AG08395 (cell line): ENCODE measurements around the gene MORN1.

Experiments
- DNase-seq: peaks from one replicate; pipeline ENCODE4 v3.0.0; 2012; ENCODE audit warnings: mixed read lengths, low spot score

Gene MORN1

DNA sequence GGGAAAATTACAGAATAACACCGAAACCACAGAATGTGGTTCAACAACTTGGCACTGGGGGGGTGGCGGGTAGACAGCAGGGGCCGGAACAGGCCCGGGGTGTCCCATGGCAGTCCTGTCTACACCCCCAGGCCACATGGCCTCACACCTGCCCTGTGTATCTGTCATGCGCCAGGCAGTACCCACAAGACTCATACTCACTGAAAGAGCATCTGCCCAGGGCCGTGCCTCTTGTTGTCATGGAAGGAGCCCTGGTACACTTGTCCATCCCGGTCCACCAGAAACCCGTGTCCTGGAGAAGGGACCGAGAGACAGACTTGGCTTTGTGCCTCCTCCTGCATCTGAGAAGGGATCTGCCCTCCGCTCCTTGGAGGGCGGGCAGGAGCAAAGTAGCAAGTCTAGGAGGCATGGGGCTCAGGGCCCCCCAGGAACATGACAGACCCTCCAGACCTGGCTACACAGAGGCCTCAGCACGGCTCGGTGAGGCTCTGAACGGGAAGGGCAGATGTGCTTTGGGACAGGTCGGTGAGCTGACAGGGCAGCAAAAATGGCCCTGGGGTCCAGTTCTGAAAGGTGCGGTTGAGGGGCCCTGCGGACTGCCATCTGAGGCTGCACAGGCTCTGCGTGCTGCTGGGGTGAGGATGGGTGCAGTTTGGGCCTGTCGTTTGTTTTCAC is 5.6 kb downstream of the MORN1 start:
- no peak for DNase-seq

DNA sequence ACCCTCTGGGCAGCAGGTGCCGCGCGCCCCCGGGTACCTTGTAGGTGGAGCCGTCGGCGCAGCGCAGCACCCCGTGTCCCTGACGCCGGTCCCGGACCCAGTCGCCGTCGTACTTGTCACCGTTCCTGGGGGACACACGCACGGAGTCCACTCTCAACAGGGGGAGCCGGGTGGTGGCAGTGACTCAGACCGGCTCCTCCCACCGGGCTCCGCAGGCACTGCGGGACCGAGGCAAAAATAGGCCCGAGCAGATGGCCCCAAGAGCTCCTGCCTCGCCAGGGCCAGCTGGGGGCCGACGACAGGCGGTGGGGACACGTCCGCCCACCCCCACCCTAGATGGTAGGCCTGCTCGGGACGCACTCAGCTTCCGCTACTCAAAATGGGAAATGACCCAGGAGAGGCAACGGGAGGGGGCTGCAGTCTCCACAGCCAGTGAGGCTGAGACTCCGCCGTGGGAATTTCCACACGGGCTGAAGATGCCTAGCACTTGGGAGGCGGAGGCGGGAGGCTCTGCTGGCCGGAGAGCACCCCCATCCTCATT is 6.3 kb downstream of the MORN1 start:
- DNase-seq = no peak

DNA sequence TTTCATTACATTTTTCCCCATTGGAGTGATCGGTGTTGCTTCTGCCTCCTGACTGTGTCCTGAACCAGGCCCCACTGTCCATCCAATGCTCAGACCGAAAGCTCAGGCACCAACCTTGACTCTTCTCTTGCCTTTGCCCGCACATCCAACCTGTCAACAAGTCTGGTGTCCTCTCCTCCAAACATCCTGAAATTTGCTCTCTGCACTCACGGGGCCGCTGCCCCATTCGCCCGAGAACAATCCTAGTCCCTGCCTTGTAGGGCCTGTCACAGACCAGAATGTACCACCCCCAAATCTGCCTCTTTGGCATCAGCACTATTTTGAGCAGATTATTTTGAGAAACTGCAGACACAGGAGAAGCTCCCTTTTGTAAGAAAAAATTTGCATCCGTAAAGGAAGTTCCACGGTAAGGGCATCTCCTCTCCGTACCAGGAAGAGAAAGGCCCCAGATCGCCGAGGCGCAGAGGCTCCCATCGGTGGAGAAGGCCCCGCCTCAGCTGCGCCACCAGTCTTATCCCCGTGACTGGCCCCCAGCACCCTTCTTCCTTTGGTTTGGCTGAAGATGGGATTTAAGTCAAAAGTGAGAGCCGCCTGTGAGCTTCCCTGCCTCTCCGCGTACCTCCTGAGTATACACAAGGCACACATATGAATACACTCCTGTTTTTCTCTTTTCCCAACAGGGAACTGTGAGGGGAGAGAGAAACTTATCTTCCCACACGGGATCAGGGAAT is 7.1 kb downstream of the MORN1 start:
- no peak for DNase-seq

DNA sequence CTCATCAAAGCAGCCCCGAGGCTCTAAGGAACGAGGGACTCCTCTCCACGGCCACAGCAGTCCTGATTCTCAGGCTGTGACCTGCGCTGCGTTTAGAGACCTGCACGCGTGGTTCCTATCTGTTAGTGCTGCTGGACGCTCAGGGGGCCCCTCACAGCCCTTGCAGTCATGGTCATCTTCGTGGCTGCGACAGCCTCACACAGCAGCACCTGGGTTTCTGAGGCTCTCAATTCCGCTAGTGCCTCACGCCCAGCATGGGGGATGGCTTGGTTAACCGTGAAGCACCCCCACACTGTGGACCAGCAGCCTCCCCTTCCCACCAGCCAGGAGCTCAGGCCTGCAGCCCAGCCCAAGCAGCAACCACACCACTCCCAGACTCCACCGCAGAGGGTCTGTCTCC is 7.8 kb downstream of the MORN1 start:
- DNase-seq = no peak

DNA sequence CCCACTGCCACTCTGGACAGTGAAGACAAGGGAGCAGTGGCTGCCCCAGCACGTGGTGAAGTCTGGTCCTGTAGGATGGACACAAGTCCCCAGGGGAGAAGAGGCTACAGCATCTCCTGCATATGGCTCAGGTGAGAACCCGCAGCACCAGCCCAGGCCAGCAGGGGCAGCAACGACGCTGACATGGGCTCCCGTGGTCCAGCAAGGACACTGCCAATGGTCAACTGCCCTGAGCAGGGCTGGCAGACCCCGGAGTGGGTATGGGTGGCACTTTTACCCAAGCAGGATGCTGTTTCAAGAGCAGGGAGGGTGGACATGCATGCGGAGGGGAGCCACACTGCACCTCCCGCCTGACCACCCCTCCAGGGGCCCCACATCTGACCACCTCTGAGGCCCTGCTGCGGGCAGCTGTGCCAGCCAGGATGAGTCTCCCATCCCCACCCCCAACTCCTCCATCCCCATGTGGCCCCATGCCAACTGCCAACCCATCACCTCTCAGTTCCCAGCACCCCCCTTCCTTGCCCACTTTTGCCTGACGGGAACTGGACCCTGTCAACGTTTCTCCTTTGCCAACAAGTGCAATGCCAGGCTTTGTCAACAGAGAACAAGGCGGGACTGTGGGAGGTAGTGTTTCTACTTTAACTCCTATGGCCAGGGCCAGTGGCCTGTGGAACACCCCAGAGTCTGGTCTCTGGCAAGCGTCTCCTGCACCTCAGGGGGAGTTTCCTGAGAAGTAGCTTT is 8.6 kb downstream of the MORN1 start:
- DNase-seq = peak; percentile 46

DNA sequence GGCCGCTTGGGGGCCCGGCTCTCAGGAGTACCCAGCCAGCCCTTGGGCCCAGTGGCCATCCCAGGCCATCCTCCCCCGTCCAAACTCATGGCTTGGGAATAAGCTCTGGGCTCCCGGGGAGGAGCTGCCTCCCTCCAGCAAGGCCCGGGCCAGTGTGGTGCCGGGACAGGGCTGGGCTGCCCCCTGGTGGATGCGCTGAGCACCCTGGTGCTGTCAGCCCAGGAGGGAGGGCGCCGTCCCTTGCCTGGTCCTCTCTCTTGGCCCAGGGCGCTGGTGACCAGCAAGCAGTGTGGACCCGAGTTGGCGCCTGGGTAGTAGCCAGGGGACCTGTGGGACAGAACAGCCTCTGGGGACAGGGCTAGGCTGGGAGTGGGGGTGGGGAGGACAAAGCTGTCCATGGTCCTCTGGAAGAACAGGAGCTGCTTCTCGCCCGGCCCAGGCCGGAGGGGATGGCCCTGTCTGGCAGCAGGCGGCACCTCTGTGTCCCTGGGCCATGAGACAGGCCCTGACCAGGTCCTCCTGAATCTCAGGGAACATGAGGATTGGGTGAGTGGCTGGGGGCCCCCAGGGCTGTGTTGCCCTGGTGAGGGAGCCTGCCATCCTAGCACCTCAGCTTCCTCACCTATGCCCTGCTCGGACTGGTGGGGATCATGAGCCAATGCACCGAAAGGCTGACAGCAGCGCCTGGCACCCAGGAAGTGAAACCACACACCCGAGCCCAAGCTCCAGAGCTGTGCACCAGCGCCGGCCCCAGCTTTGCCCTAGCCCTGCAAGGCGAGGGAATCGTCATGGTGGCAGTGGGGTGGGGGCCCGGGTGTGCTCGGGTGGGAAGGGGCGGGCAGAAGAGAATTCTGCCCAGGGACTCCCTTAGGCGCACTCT is 9.4 kb downstream of the MORN1 start:
- peak; percentile 97 for DNase-seq

DNA sequence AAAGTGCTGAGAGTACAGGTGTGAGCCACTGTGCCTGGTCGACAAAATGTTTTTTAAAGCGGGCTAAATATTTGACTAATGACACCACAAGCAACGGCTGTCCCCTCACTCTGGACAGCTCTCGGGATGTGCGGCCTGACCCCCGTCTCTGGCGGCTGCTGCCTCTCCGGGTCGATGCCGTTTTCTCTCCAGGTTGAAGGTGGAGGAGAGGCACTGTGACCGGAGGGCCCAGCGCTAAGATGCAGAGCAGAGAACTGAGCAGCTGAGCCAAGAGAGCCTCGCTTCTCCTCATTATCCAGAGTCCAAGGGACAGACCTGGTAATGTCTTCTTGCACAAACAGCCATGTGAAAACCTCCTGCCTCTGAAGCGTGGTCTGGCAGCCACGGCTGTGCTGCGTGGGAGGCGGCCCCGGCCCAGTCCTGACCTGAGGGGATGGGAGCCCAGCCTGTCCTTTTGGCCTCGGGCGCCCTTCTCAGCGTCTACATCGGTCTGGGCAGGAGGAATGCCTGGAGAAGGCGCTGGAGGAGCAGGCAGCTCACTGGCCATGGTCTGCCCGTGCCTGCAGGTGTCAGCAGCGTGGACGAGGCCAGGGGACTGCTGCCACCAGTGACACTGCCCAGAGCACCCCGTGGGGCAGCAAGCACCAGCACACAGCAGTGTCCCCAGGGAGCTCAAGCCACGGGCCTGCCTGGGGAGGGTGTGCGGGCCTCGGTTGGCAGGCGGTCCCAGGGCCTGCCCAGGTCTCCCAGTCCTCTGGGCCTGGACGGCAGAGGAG is 10.3 kb downstream of the MORN1 start:
- no peak for DNase-seq

DNA sequence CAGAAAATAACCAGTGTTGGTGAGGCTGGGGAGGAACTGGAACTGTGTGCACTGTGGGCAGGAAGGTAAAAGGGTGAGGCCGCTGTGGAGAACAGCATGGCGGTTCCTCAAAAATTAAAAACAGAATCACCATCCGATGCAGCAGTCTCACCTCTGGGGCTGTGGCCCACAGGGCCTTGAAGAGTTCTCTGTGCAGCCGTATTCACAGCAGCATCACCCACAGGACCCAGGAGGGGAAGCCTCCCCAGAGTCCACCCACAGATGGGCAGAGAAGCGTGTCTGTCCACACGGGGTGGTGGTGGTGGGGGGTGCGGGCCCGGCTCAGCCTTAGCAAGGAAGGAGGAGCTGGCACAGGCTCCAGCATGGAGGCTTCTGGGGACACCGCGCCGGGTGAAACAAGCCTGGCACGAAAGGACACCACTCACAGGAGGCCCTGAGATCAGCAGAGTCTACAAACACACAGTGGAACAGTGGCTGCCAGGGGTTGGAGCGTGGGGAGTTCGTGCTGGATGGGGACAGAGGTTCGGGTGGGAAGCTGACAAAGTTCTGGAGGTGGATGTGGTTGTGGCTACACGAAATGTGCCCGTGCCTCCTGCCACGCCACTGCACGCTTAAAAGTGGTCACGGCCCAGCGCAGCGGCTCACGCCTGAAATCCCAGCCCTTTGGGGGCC is 11.5 kb downstream of the MORN1 start:
- no peak for DNase-seq

DNA sequence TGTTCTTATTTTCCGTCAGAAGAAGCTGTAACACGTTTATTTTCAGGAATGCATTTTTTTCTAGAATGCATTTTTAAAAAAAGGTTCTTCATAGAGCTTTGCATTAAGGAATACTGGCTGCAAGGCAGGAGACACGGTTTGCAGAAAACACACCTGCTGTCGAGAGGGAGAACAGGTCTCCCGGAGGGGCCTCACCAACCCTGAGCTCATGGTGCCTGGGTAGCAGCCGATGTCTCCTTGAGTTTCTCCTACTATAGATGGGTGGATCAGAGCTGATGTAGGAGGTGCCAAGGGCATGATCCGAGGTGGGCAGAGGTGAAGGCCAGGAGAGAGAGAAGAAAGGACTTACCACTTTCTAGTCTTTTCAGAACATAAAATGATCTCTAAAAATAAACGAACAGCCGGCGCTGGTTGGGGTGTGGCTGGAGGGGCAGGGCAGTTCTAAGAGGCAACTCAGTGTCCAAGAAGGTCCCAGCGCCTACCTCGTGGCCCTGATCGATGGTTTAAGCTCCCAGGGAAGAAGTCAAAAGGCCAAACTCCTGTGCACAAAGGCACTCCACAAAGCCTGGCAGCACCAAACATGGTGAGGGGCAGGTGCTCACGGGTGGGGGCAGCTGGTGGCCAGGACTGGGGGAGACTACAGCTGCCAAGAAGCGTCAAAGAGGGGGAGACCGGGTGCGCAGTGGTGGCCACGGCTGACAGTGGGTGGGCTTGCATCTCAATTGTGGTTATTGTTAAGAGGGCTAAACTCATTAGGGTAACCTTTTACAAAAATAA is 12.2 kb downstream of the MORN1 start:
- no peak for DNase-seq

DNA sequence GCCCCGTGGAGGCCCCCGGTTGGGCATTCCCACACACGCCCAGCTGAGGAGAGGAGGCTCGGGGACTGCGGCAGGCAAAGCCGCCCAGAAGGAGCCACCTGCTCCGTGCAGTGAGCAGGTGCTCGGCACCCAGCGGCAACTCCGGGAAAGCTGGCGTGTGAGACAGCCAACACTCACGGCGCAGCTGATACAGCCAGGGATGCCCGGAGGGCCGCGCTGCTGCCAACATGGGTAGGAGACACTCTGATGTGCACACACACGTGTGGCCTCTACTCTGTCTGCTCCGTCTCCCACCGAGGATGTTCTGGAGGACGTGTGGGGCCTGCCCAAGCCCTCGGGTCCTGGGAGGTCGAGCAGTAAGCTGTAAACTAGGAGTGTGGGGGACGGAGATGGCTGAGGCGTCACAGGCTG is 12.9 kb downstream of the MORN1 start:
- no peak for DNase-seq

DNA sequence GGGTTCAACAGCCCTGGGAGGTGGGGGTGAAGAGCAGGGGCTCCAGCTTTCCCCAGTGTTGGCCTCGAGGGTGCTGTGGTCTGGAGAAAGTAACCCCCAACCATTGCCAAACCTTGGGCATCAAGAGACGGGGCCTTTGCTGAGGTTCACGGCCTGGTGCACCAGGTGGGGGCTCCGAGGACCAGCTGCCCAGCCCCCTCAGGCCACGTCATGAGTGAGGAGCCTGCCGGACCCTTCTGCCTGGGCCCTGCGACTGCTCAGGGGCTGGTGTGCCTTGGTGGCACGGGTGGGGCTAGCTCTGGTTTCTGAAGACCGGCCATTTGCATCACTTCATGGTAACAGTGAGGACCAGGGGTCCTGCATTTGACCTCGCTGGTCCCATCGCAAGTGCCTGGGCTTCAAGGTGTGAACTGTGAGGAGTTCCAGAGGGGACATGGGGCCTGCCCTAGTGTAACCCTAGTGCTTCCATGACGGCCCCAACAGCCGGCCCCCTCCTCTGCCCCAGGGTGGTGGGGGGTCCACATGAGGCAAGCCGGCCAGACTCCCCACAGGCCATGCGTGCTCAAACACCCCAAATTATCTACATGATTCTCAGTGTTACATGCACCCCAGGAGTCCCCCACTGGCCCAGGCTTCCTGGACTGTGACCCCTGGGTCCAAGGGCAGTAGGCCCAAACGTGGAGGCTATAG is 13.5 kb downstream of the MORN1 start:
- DNase-seq = no peak

DNA sequence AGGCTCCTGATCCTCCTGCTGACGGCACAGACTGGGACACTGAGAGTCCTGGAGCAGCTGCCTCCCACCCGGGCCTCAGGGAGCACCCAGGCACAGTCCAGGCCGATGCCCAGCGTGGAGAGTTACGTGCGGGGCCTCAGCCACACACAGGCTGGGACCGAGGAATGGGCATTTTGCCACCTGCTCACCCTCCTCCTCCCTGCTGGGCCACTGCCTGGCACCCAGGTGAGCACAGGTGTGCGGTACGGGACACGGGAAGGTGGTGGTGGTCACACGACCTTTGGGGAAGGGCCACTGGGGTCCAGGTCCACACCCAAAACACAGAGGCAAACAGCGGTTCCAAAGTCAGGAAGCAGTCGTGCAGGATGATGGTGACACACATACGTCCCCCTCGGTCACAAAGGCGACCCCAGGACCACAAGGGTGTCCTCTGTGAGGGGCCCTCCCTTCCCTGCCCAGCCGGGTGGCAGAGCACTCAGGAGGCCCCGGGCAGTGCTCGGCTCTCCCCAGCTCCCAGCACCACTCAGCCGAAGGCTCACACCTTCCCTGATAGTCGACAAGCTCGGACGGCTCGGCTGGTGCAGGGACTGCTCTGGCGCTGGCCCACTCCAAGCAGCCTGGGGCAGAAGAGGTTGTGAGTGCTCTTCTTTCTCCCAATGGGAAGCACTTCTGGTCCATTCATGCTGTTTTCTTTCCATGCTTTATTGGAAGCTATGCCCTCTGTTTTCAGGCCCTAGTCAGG is 14.3 kb downstream of the MORN1 start:
- no peak for DNase-seq

DNA sequence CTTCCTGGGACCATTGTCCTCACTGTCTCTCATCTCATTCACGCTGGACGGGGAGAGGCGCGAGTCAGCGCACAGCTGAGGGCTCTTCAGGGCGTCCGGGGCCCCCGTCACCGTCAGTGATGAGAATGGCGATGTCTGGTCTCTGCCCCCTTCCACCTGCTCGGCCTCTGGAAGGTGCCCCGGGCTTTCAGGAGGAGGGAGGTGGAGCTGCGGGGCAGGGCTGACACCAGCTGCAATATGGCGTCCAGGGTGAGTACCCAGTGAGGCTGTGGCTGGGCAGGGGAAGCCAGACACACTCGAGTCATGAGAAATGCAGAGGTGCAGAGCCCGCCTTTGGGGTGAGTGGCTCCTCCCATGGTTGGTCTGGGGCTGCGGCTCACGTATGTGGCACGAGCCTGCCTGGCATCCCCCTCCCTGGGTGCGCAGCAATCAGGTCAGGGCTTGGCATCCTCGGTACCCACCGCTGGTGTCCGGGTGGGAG is 15.1 kb downstream of the MORN1 start:
- no peak for DNase-seq

DNA sequence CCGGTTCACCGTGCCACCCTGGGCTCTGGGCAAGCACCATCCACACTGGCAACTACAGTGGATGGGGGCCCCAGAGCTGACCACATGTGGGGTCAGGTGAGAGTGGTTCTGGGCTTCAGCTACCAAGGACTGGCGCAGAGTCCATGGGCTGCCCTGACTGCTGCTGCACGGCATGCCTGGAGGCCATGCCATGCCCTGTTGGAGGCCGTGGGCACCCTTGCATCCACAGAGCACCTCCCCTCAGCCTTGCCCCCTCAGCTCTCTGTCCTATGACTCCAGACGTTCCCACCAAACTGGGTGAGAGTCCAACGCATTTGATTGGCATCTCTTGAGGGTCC is 15.5 kb downstream of the MORN1 start:
- DNase-seq = no peak

DNA sequence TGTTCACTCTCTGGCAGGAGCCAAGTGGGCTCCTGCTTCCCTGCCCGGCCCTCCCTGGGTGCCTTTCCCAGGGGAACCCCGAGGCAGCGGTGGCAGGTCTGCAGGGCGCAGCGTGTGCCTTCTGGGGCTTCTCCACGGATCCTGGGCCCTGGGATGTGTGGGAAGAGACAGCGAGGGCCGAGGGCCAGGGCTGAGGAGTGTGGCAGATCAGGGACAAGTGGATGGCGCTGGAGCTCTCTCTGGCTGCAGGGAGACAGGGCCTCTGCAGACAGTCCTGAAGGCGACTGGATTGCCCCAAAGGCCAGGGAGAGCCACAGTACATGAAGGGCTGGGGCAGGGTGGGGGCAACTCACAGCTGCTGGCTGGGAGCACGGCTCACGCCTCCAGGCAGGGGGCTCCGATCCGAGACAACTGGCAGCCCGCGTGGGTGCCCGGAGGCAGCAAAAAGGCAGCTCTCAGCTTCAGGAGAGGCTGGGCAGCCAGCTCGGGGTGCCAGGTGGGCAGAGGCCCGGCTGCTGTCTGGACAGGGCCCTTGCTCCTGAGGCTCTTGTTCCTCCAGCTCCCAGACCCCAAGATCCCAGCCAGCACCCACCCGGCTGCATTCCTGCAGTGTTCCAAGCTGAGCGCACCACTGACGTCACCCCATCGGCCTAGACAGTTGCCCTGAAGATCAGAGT is 16.0 kb downstream of the MORN1 start:
- DNase-seq = no peak

DNA sequence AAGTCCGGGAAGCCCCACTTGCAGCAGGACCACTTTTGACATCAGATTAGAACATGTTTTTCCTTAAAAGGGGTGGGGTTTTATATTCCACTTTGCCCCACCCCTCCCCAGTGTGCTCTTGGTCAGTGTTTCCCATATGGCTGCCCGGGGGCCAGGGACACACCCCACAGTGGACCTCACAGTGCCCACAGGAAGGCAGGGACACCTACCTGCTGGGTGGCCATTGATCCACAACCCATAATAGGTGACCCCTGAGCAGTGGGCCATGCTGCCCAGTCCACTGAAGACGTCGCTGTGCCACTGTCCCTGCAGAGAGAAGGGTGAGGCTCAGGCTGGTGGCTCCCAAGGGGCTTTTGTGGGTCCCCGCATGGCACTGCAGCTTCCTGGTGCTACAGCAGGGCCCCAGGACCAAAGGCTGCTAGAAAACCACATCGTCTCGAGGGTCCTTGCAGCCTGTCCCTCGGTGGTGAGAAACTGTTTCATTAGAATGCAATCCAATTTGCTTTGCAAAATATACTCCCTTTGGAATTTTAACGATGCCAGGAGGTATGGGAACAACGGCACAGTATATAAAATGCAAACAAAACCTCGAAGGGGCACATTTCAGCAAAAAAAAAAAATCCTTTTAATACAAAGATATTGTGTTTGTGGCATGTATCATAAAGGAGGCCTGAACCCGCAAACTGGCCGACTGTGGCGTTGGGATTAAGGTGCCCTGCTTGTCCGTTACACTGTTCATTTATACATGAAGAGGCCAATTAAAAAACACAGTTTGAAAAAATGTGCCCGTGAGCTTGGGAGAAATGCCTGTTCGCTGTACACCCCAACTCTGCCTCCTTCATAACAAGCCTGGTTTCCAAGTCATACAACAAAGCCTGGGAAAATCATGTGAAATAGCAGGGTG is 16.9 kb downstream of the MORN1 start:
- no peak for DNase-seq
